Subcutaneous abdominal adipose tissue (tissue), 5 donors: ENCODE measurements around the gene KLC1.
"Not testable (repeated sequence)": the region's sequence is repeated elsewhere in the genome, so short reads cannot be mapped to it uniquely, and the experiment has no call there.

Source experiments
- H3K27ac ChIP-seq: one replicate; pipeline ENCODE4 v1.7.0; 2013; ENCODE audit warnings: low read depth, mild to moderate bottlenecking, inconsistent platforms, low read length, moderate library complexity
- H3K27me3 ChIP-seq, 5 donors: one replicate each; pipeline ENCODE4 v1.7.0; 2013; ENCODE audit warnings: low read length in 5 of 5, inconsistent platforms in 1 of 5; ENCODE audit not compliant: control insufficient read depth in 5 of 5, insufficient read depth in 4 of 5
- H3K36me3 ChIP-seq, 5 donors: one replicate each; pipeline ENCODE4 v1.7.0; 2013; ENCODE audit warnings: low read length in 5 of 5; ENCODE audit not compliant: control insufficient read depth in 5 of 5, insufficient read depth in 5 of 5
- H3K4me1 ChIP-seq, 5 donors: one replicate each; pipeline ENCODE4 v1.7.0; 2013; ENCODE audit warnings: low read length in 5 of 5, mild to moderate bottlenecking in 3 of 5, moderate library complexity in 1 of 5; ENCODE audit not compliant: control insufficient read depth in 5 of 5, insufficient read depth in 5 of 5
- H3K4me3 ChIP-seq, 5 donors: one replicate each; pipeline ENCODE4 v1.7.0; 2013; ENCODE audit warnings: low read length in 5 of 5, low read depth in 1 of 5
- H3K9ac ChIP-seq, 5 donors: one replicate each; pipeline ENCODE4 v1.7.0; 2013; ENCODE audit warnings: low read length in 5 of 5, mild to moderate bottlenecking in 4 of 5, moderate library complexity in 3 of 5
- H3K9me3 ChIP-seq, 5 donors: one replicate each; pipeline ENCODE4 v1.7.0; 2013; ENCODE audit warnings: low read length in 5 of 5; ENCODE audit not compliant: control insufficient read depth in 5 of 5
- donor health status: healthy.
- donor health status: healthy.
- donor health status: healthy.
- donor health status: healthy.
- donor health status: healthy.

KLC1 gene

DNA sequence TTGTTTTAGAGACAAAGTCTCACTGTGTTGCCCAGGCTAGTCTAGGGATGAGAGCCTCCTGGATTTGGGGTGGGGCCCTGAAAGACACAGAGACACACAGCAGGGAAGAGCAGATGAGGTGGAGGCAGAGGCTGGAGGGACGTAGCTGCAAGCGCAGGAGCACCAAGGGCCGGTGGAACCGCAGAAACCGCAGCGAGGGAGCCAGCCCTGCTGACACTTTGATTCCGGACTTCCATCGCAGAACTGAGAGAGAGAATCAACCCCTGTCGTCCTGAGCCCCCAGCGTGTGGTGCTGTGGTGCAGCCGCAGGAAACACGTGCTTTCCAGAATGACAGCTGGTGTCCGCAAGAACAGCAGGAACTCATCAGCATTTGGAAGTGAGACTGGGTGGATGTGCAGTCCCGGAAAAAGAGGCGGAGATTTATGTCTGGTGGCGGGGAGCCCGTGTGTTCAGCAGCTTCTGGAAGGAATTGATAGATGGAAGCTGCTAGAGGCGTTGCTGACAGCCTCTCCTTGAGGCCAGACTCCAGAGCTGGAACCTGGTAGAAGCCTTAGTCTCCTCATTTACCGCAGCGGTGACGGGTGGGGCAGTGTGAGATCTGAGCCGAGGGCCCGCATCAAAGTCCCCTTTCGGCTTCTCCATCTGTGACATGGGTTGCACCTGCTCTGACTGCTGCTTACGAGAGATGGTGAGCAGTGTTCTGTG, 21.9 kb upstream of the KLC1 start:
- Histone ChIP-seq H3K4me1 (peaks cover 0 to 20% (median 19%) of the 10 kb centered on the region in 5 donors), H3K9me3 (peaks cover 0 to 10% (median 8%) of the 10 kb centered on the region in 5 donors), H3K4me3 (peak overlapping the region; percentile 17 to 59 (median 46)), H3K9ac (peak overlapping the region in 1 of 5 donors; percentile 22), H3K36me3 (no peaks in the 10 kb centered on the region), H3K27ac (no peak overlapping the region), H3K27me3 (peaks cover 0 to 5% (median 0%) of the 10 kb centered on the region in 5 donors)

- Histone ChIP-seq H3K4me3 (peak overlapping the region in 4 of 5 donors; percentile 25 to 59 (median 48)), H3K4me1 (peaks cover 0 to 20% (median 19%) of the 10 kb centered on the region in 5 donors), H3K27me3 (peaks cover 0 to 5% (median 0%) of the 10 kb centered on the region in 5 donors), H3K27ac (no peak overlapping the region), H3K9ac (no peak overlapping the region), H3K9me3 (peaks cover 0 to 10% (median 8%) of the 10 kb centered on the region in 5 donors), H3K36me3 (no peaks in the 10 kb centered on the region)
Observed at GRCh38 chr14:103607822-103608221, 21.2 kb upstream of the KLC1 start.

DNA sequence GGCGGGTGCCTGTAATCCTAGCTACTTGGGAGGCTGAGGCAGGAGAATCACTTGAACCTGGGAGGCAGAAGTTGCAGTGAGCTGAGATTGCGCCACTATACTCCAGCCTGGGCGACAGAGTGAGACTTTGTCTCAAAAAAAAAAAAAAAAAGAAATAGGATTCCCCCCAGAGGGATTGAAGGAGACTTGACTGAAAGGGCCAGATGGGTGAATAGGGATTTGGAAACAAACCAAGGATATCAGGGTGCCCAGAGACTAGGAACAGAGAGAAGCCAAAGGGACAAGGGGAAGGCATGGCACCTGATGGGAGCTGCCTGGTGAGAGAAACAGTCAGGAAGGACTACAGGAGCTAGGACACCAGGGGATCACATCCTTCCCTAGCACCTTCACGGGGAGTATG, 19.9 kb upstream of the KLC1 start:
- H3K27me3 ChIP-seq, H3K4me3 ChIP-seq, H3K9ac ChIP-seq, H3K36me3 ChIP-seq, H3K27ac ChIP-seq: not testable (repeated sequence)
- H3K4me1 ChIP-seq, result peaks cover 0 to 20% (median 19%) of the 10 kb centered on the region in 5 donors
- H3K9me3 ChIP-seq, result peaks cover 0 to 10% (median 8%) of the 10 kb centered on the region in 5 donors

- Histone ChIP-seq H3K9ac (no peak overlapping the region), H3K4me1 (peaks cover 0 to 20% (median 19%) of the 10 kb centered on the region in 5 donors), H3K4me3 (no peak overlapping the region), H3K27ac (no peak overlapping the region), H3K36me3 (peaks cover 0 to 3% (median 0%) of the 10 kb centered on the region in 5 donors), H3K9me3 (peaks cover 0 to 10% (median 8%) of the 10 kb centered on the region in 5 donors), H3K27me3 (peaks cover 0 to 5% (median 0%) of the 10 kb centered on the region in 5 donors)
Observed at GRCh38 chr14:103611215-103611614, 17.8 kb upstream of the KLC1 start.

DNA sequence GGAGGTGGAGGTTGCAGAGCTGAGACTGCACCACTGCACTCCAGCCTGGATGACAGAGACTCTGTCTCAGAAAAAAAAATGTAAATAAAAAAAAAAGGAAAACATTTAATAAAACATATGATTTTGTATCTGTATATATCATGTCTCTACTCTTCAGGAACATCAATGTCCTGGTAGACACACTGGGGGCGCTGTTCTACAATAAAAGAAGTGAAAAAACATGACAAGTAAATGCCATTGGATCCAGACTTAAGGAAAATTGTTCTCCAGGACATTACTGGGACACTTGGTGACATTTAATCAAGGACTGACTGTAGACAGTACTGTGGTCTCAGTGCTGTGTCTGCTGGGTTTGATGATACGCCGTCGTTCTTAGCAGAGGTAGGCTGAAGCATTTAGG, 15.5 kb upstream of the KLC1 start:
- Histone ChIP-seq H3K9me3 (peaks cover 0 to 10% (median 8%) of the 10 kb centered on the region in 5 donors), H3K4me3 (no peak overlapping the region)

DNA sequence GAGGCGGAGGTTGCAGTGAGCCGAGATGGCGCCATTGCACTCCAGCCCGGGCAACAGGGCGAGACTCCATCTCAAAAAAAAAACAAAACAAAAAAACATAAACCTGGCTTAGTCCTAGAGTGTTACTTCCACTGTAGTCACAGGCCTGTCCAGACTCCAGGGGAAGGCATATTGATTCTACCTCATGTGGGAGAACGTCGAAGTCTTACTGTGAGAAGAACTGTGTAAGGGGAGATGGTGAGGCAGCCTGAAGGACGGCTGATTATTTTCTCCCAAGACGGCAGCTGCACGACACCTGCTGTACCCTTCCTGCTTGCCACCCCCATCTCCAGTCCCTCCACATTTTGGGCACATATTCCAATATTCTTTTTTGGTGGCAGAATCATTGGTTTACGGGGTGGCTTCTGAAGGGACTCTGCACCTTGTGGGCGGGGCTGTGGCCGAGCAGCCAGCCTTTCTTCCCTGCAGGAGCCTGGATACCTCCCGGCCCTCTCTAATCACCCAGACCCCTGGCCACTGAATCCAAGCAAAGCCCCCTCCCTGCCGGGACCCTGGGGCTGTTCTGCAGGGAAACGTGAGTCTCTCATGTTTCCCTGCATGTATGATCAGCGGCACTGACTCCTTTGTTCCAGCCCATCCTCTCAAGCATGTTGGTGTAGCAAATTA, 12.2 kb upstream of the KLC1 start:
- no peak overlapping the region for H3K27ac ChIP-seq
- no peaks in the 10 kb centered on the region for H3K27me3 ChIP-seq
- peaks cover 0 to 3% (median 0%) of the 10 kb centered on the region in 5 donors for H3K36me3 ChIP-seq
- no peaks in the 10 kb centered on the region for H3K4me1 ChIP-seq
- no peaks in the 10 kb centered on the region for H3K9me3 ChIP-seq
- H3K4me3 ChIP-seq, result no peak overlapping the region
- no peak overlapping the region for H3K9ac ChIP-seq

More for the DNA sequence above, 15.5 kb upstream of the KLC1 start:
- Histone ChIP-seq H3K27ac (no peak overlapping the region), H3K9ac (no peak overlapping the region), H3K4me1 (peaks cover 0 to under 1% (median 0%) of the 10 kb centered on the region in 5 donors), H3K36me3 (peaks cover 0 to 3% (median 0%) of the 10 kb centered on the region in 5 donors), H3K27me3 (peaks cover 0 to 2% (median 0%) of the 10 kb centered on the region in 5 donors)

- Histone ChIP-seq H3K27me3 (no peaks in the 10 kb centered on the region), H3K4me3 (no peak overlapping the region), H3K9me3 (no peaks in the 10 kb centered on the region), H3K9ac (no peak overlapping the region), H3K27ac (no peak overlapping the region), H3K4me1 (peaks cover 3 to 6% (median 4%) of the 10 kb centered on the region in 5 donors), H3K36me3 (peaks cover 0 to 2% (median 0%) of the 10 kb centered on the region in 5 donors)
Observed at GRCh38 chr14:103619057-103619456, 10.0 kb upstream of the KLC1 start.

GRCh38 chr14:103621860-103622259, 7.2 kb upstream of the KLC1 start:
- Histone ChIP-seq H3K27me3 (no peaks in the 10 kb centered on the region), H3K4me1 (peaks cover 3 to 22% (median 16%) of the 10 kb centered on the region in 5 donors), H3K9me3 (no peaks in the 10 kb centered on the region), H3K9ac (no peak overlapping the region), H3K36me3 (no peaks in the 10 kb centered on the region), H3K4me3 (no peak overlapping the region), H3K27ac (no peak overlapping the region)

DNA sequence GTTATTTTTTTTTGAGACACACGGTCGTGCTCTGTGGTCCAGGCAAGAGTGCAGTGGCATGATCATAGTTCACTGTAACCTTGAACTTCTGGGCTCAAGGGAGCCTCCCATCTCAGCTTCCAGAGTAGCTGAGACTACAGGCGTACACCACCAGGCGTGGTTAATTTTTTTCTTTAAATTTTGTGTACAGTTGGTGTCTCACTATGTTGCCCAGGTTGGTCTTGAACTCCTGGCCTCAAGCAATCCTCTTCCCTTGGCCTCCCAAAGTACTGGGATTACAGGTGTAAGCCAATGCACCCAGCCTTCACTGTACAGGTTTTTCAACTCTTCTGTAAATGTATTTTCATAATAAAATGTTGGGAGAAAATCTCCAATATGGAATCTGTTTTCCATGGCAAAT, 5.7 kb upstream of the KLC1 start:
- Histone ChIP-seq H3K9me3 (no peaks in the 10 kb centered on the region), H3K4me3 (no peak overlapping the region), H3K4me1 (peaks cover 3 to 30% (median 25%) of the 10 kb centered on the region in 5 donors), H3K9ac (no peak overlapping the region), H3K27ac (no peak overlapping the region), H3K36me3 (no peaks in the 10 kb centered on the region), H3K27me3 (no peaks in the 10 kb centered on the region)

- Histone ChIP-seq H3K27me3 (no peaks in the 10 kb centered on the region), H3K9ac (peak overlapping the region in 2 of 5 donors; percentile 26 to 30), H3K36me3 (no peaks in the 10 kb centered on the region), H3K4me1 (peaks cover 3 to 36% (median 28%) of the 10 kb centered on the region in 5 donors), H3K9me3 (no peaks in the 10 kb centered on the region), H3K4me3 (peak overlapping the region in 2 of 5 donors; percentile 28 to 31), H3K27ac (no peak overlapping the region)
Observed at GRCh38 chr14:103623883-103624482, 5.0 kb upstream of the KLC1 start.
